VCaP (cell line): ENCODE results near the gene SLFN5.
A peak's percentile ranks its signal among the peaks of the same experiment; 100 is the strongest.
"Not testable (repeated sequence)": the region's sequence is repeated elsewhere in the genome, so short reads cannot be mapped to it uniquely, and the experiment has no call there.

Experiments
- H3K27ac ChIP-seq: fragments of 450-650 bp; 2 replicates; pipeline ENCODE4 v1.5.1; 2017
- CTCF ChIP-seq: fragments of 450-650 bp; conservative IDR thresholded peaks from 2 replicates; pipeline ENCODE4 v1.5.1; 2017; ENCODE audit warnings: mild to moderate bottlenecking, moderate library complexity

SLFN5 gene

GRCh38 chr17:35297666-35298065 lies 54.8 kb downstream of the SLFN5 start:
- H3K27ac ChIP-seq, result no peak overlapping the region
- TF ChIP-seq CTCF, result no peak

GRCh38 chr17:35298639-35299038 lies 55.8 kb downstream of the SLFN5 start:
- H3K27ac ChIP-seq, result peak overlapping the region; percentile 41
- no peak for TF ChIP-seq CTCF

- TF ChIP-seq CTCF, result no peak
- H3K27ac ChIP-seq, result peak overlapping the region; percentile 41
These were observed 56.3 kb downstream of the SLFN5 start for GRCh38 chr17:35299135-35299534.

GRCh38 chr17:35309345-35309744 lies 66.5 kb downstream of the SLFN5 start:
- not testable (repeated sequence) for H3K27ac ChIP-seq

GRCh38 chr17:35312346-35312745 lies 69.5 kb downstream of the SLFN5 start:
- no peak for TF ChIP-seq CTCF
- no peak overlapping the region for H3K27ac ChIP-seq

GRCh38 chr17:35312790-35313711 lies 70.2 kb downstream of the SLFN5 start:
- TF ChIP-seq CTCF, result peak; percentile 97
- no peak overlapping the region for H3K27ac ChIP-seq

- TF ChIP-seq CTCF, result no peak
- H3K27ac ChIP-seq, result no peak overlapping the region
These were observed 71.1 kb downstream of the SLFN5 start for GRCh38 chr17:35313875-35314409.
